ENCODE results near the gene RNF183. TPM values are rescaled to one million over a fixed set of nuclear protein-coding genes. Genes with fewer than 3 reads are reported as not detected.
"Not testable (repeated sequence)": the region's sequence is repeated elsewhere in the genome, so short reads cannot be mapped to it uniquely, and the experiment has no call there.

Gene RNF183
- polyA plus RNA-seq, 1 donor from 2014 or later = not detected

- no peaks in the 10 kb centered on the region for H3K79me2 ChIP-seq (replicated peaks; ENCODE audit: insufficient read depth, low read length)
- no peak overlapping the region for H3K9ac ChIP-seq (ENCODE audit: low read length)
- no peak overlapping the region for H3K4me2 ChIP-seq (ENCODE audit: low read length)
- H3K27ac ChIP-seq (ENCODE audit: low read length) = no peak overlapping the region
- no peaks in the 10 kb centered on the region for H3K9me2 ChIP-seq (ENCODE audit: insufficient read depth, low read length)
- no peak overlapping the region for H2AFZ ChIP-seq (ENCODE audit: low read depth, low read length)
- H3F3A ChIP-seq (ENCODE audit: insufficient read depth, low read length, poor library complexity, severe bottlenecking) = no peaks in the 10 kb centered on the region
- peaks cover 8% of the 10 kb centered on the region for H3K36me3 ChIP-seq (ENCODE audit: insufficient read depth, low read length)
- H3K27me3 ChIP-seq (ENCODE audit: insufficient read depth, low read depth, low read length) = no peaks in the 10 kb centered on the region
- H3K4me3 ChIP-seq (ENCODE audit: low read length) = no peak overlapping the region
- TF ChIP-seq MXI1 (conservative IDR thresholded peaks at IDR 0.05; ENCODE audit: poor library complexity, severe bottlenecking) (no peak), RAD21 (conservative IDR thresholded peaks at IDR 0.05) (no peak), CTCF (IDR thresholded peaks at IDR 0.05; ENCODE audit: poor library complexity, severe bottlenecking) (no peak)
- H4K20me1 ChIP-seq (ENCODE audit: insufficient read depth) = no peaks in the 10 kb centered on the region
- H3K9me3 ChIP-seq (ENCODE audit: low read length) = no peaks in the 10 kb centered on the region
These were observed 48.2 kb downstream of the RNF183 start for GRCh38 chr9:113254991-113255390.

DNA sequence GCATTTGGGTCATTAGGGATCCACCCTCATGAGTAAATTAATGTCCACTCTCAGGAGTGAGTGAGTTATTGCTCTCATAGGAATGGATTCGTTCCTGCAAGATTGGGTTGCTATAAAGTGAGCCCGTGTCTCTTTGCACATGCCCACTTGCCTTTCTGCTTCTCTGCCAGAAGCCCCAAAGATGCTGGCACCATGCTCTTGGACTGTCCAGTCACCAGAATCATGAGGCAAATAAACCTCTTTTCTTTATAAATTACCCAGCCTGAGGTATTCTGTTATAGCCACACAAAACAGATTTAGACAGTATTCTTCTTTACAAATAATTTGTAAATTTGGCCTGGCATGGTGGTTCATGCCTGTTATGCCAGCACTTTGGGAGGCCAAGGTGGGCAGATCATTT is 52.4 kb downstream of the RNF183 start:
- Histone ChIP-seq H3K9me3 (ENCODE audit: low read length) (no peaks in the 10 kb centered on the region), H3K36me3 (ENCODE audit: insufficient read depth, low read length) (no peaks in the 10 kb centered on the region), H3K27me3 (ENCODE audit: insufficient read depth, low read depth, low read length) (no peaks in the 10 kb centered on the region), H4K20me1 (ENCODE audit: insufficient read depth) (no peaks in the 10 kb centered on the region), H3K4me2 (ENCODE audit: low read length) (no peak overlapping the region), H3K4me3 (ENCODE audit: low read length) (no peak overlapping the region), H3K9ac (ENCODE audit: low read length) (no peak overlapping the region), H2AFZ (ENCODE audit: low read depth, low read length) (no peak overlapping the region), H3K27ac (ENCODE audit: low read length) (no peak overlapping the region), H3F3A (ENCODE audit: insufficient read depth, low read length, poor library complexity, severe bottlenecking) (no peaks in the 10 kb centered on the region), H3K9me2 (ENCODE audit: insufficient read depth, low read length) (no peaks in the 10 kb centered on the region), H3K79me2 (replicated peaks; ENCODE audit: insufficient read depth, low read length) (no peaks in the 10 kb centered on the region)
- TF ChIP-seq EZH2 (IDR thresholded peaks at IDR 0.05; ENCODE audit: borderline replicate concordance, insufficient read depth, low read length, poor library complexity, severe bottlenecking) = no peak
- no peak for TF ChIP-seq CTCF (IDR thresholded peaks at IDR 0.05; ENCODE audit: poor library complexity, severe bottlenecking)
- TF ChIP-seq POLR2AphosphoS5 (IDR thresholded peaks at IDR 0.05) = no peak
- no peak for TF ChIP-seq EP300 (conservative IDR thresholded peaks at IDR 0.05; ENCODE audit: poor library complexity, severe bottlenecking)
- TF ChIP-seq SMC3 (conservative IDR thresholded peaks at IDR 0.05; ENCODE audit: poor library complexity) = no peak
- TF ChIP-seq, protein P1, sequence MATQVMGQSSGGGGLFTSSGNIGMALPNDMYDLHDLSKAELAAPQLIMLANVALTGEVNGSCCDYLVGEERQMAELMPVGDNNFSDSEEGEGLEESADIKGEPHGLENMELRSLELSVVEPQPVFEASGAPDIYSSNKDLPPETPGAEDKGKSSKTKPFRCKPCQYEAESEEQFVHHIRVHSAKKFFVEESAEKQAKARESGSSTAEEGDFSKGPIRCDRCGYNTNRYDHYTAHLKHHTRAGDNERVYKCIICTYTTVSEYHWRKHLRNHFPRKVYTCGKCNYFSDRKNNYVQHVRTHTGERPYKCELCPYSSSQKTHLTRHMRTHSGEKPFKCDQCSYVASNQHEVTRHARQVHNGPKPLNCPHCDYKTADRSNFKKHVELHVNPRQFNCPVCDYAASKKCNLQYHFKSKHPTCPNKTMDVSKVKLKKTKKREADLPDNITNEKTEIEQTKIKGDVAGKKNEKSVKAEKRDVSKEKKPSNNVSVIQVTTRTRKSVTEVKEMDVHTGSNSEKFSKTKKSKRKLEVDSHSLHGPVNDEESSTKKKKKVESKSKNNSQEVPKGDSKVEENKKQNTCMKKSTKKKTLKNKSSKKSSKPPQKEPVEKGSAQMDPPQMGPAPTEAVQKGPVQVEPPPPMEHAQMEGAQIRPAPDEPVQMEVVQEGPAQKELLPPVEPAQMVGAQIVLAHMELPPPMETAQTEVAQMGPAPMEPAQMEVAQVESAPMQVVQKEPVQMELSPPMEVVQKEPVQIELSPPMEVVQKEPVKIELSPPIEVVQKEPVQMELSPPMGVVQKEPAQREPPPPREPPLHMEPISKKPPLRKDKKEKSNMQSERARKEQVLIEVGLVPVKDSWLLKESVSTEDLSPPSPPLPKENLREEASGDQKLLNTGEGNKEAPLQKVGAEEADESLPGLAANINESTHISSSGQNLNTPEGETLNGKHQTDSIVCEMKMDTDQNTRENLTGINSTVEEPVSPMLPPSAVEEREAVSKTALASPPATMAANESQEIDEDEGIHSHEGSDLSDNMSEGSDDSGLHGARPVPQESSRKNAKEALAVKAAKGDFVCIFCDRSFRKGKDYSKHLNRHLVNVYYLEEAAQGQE (IDR thresholded peaks at IDR 0.05; ENCODE audit: borderline replicate concordance) = no peak
- no peak for TF ChIP-seq MXI1 (conservative IDR thresholded peaks at IDR 0.05; ENCODE audit: poor library complexity, severe bottlenecking)
- no peak for TF ChIP-seq RAD21 (conservative IDR thresholded peaks at IDR 0.05)
- no peak for TF ChIP-seq TAF1 (IDR thresholded peaks at IDR 0.05; ENCODE audit: low read depth)

DNA sequence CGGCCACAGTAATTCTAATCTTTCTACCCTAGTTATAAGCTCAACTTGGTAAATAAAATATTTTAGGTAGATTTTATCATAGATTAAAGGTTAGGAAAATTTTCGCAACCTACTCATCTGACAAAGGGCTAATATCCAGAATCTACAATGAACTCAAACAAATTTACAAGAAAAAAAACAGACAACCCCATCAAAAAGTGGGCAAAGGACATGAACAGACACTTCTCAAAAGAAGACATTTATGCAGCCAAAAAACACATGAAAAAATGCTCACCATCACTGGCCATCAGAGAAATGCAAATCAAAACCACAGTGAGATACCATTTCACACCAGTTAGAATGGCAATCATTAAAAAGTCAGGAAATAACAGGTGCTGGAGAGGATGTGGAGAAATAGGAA is 53.5 kb downstream of the RNF183 start:
- H3K79me2 ChIP-seq (replicated peaks; ENCODE audit: insufficient read depth, low read length); H3K36me3 ChIP-seq (ENCODE audit: insufficient read depth, low read length); H3F3A ChIP-seq (ENCODE audit: insufficient read depth, low read length, poor library complexity, severe bottlenecking); H3K4me3 ChIP-seq (ENCODE audit: low read length); H3K9ac ChIP-seq (ENCODE audit: low read length); H3K4me2 ChIP-seq (ENCODE audit: low read length); H2AFZ ChIP-seq (ENCODE audit: low read depth, low read length); H3K9me3 ChIP-seq (ENCODE audit: low read length); H3K27ac ChIP-seq (ENCODE audit: low read length); H3K27me3 ChIP-seq (ENCODE audit: insufficient read depth, low read depth, low read length); H3K9me2 ChIP-seq (ENCODE audit: insufficient read depth, low read length); H4K20me1 ChIP-seq (ENCODE audit: insufficient read depth): not testable (repeated sequence)

All from neural cell (in vitro differentiated cells).